ENCODE data around the gene MSANTD4. TPM values are rescaled to one million over a fixed set of nuclear protein-coding genes. Genes with fewer than 3 reads are reported as not detected.
"Not testable (repeated sequence)": the region's sequence is repeated elsewhere in the genome, so short reads cannot be mapped to it uniquely, and the experiment has no call there.

Gene MSANTD4
- 3.4 and 10.1 TPM in 2 replicates for total RNA-seq (2014; rRNA removed; shearing (Covaris generic); ENCODE audit: low replicate concordance)

GRCh38 chr11:106021967-106022794 is at the start of gene MSANTD4:
Gene MSANTD4 (minus strand): TSS chr11:106022240. CDS start chr11:106010917, 11,323 bp downstream.
- in situ Hi-C loops (cut with HindIII; ENCODE audit: low pct_unique_long_range_greater_than_20kb, low sequenced_read_pairs): no loop called here
- DNase-seq (ENCODE audit: low read depth): peak; percentile 95

GRCh38 chr11:106070606-106071005 is 48.6 kb upstream of the MSANTD4 start:
- DNase-seq (ENCODE audit: low read depth): no peak
- in situ Hi-C loops (cut with HindIII; ENCODE audit: low pct_unique_long_range_greater_than_20kb, low sequenced_read_pairs): no loop called here

GRCh38 chr11:106063009-106063408 is 41.0 kb upstream of the MSANTD4 start:
- no peak for DNase-seq (ENCODE audit: low read depth)
- in situ Hi-C loops (cut with HindIII; ENCODE audit: low pct_unique_long_range_greater_than_20kb, low sequenced_read_pairs): no loop called here

- in situ Hi-C loops (cut with HindIII; ENCODE audit: low pct_unique_long_range_greater_than_20kb, low sequenced_read_pairs): no loop called here
- DNase-seq (ENCODE audit: low read depth): no peak
Measured at GRCh38 chr11:106061954-106062949, 40.2 kb upstream of the MSANTD4 start.

- in situ Hi-C loops (cut with HindIII; ENCODE audit: low pct_unique_long_range_greater_than_20kb, low sequenced_read_pairs): no loop called here
- no peak for DNase-seq (ENCODE audit: low read depth)
Measured at GRCh38 chr11:106061249-106061784, 39.3 kb upstream of the MSANTD4 start.

- DNase-seq (ENCODE audit: low read depth): no peak
- in situ Hi-C loops (cut with HindIII; ENCODE audit: low pct_unique_long_range_greater_than_20kb, low sequenced_read_pairs): no loop called here
Measured at GRCh38 chr11:106059617-106060016, 37.6 kb upstream of the MSANTD4 start.

GRCh38 chr11:106058377-106058776 is 36.3 kb upstream of the MSANTD4 start:
- DNase-seq (ENCODE audit: low read depth); in situ Hi-C loops (cut with HindIII; ENCODE audit: low pct_unique_long_range_greater_than_20kb, low sequenced_read_pairs): not testable (repeated sequence)

- no peak for DNase-seq (ENCODE audit: low read depth)
- in situ Hi-C loops (cut with HindIII; ENCODE audit: low pct_unique_long_range_greater_than_20kb, low sequenced_read_pairs): no loop called here
Measured at GRCh38 chr11:106051103-106051502, 29.1 kb upstream of the MSANTD4 start.

- DNase-seq (ENCODE audit: low read depth): no peak
- in situ Hi-C loops (cut with HindIII; ENCODE audit: low pct_unique_long_range_greater_than_20kb, low sequenced_read_pairs): no loop called here
Measured at GRCh38 chr11:106049727-106050476, 27.9 kb upstream of the MSANTD4 start.

GRCh38 chr11:106047631-106048030 is 25.6 kb upstream of the MSANTD4 start:
- DNase-seq (ENCODE audit: low read depth): peak; percentile 3
- in situ Hi-C loops (cut with HindIII; ENCODE audit: low pct_unique_long_range_greater_than_20kb, low sequenced_read_pairs): no loop called here

- in situ Hi-C loops (cut with HindIII; ENCODE audit: low pct_unique_long_range_greater_than_20kb, low sequenced_read_pairs): no loop called here
- DNase-seq (ENCODE audit: low read depth): no peak
Measured at GRCh38 chr11:106043540-106043939, 21.5 kb upstream of the MSANTD4 start.

- in situ Hi-C loops (cut with HindIII; ENCODE audit: low pct_unique_long_range_greater_than_20kb, low sequenced_read_pairs): no loop called here
- no peak for DNase-seq (ENCODE audit: low read depth)
Measured at GRCh38 chr11:106032861-106033260, 10.8 kb upstream of the MSANTD4 start.

- DNase-seq (ENCODE audit: low read depth): no peak
- in situ Hi-C loops (cut with HindIII; ENCODE audit: low pct_unique_long_range_greater_than_20kb, low sequenced_read_pairs): no loop called here
Measured at GRCh38 chr11:106031936-106032335, 9.9 kb upstream of the MSANTD4 start.

- DNase-seq (ENCODE audit: low read depth): no peak
Measured at GRCh38 chr11:106031202-106031810, 9.3 kb upstream of the MSANTD4 start.

GRCh38 chr11:106030609-106031008 is 8.6 kb upstream of the MSANTD4 start:
- in situ Hi-C loops (cut with HindIII; ENCODE audit: low pct_unique_long_range_greater_than_20kb, low sequenced_read_pairs): no loop called here
- DNase-seq (ENCODE audit: low read depth): no peak

More at GRCh38 chr11:106031202-106031810, 9.3 kb upstream of the MSANTD4 start:
- in situ Hi-C loops (cut with HindIII; ENCODE audit: low pct_unique_long_range_greater_than_20kb, low sequenced_read_pairs): no loop called here

- DNase-seq (ENCODE audit: low read depth): no peak
- in situ Hi-C loops (cut with HindIII; ENCODE audit: low pct_unique_long_range_greater_than_20kb, low sequenced_read_pairs): no loop called here
Measured at GRCh38 chr11:106022795-106023275, 795 bp upstream of the MSANTD4 start.

- DNase-seq (ENCODE audit: low read depth): no peak
Measured at GRCh38 chr11:106021181-106021966, 666 bp downstream of the MSANTD4 start.

More at GRCh38 chr11:106021181-106021966, 666 bp downstream of the MSANTD4 start:
- in situ Hi-C loops (cut with HindIII; ENCODE audit: low pct_unique_long_range_greater_than_20kb, low sequenced_read_pairs): no loop called here

Data from Caki2 (cell line).